Neural progenitor cell (in vitro differentiated cells): Measurements from ENCODE around the gene ZSWIM6.

Experiments used
- EZH2 ChIP-seq: fragments of 200-600 bp; sonication (generic); IDR thresholded peaks from 2 replicates; pipeline ENCODE4 v1.6.1; 2017; ENCODE audit warnings: antibody characterized with exemption, mild to moderate bottlenecking, moderate library complexity
- TF ChIP-seq, protein P1 (sequence below): fragments of 200-600 bp; sonication (generic); IDR thresholded peaks from 2 replicates; pipeline ENCODE4 v1.5.1; 2017; ENCODE audit warnings: antibody characterized with exemption, mild to moderate bottlenecking

DNA sequence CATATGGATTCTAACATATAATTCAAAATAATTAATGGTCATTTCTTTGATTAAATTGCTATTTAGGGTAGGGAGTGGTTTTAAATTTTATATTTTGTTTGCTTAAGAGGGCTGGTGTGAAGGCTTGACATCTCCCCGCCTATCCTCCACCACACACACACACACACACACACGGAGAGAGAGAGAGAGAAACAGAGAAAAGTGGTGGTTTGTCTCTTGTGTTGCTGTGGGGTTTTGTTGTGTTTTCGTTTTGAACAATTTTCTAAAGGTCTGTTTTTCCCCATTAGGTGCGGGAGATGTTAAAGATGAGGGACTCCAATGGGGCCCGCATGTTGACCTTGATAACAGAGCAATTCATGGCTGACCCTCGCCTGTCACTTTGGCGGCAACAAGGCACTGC is 161.9 kb downstream of the ZSWIM6 start:
- TF ChIP-seq, protein P1, sequence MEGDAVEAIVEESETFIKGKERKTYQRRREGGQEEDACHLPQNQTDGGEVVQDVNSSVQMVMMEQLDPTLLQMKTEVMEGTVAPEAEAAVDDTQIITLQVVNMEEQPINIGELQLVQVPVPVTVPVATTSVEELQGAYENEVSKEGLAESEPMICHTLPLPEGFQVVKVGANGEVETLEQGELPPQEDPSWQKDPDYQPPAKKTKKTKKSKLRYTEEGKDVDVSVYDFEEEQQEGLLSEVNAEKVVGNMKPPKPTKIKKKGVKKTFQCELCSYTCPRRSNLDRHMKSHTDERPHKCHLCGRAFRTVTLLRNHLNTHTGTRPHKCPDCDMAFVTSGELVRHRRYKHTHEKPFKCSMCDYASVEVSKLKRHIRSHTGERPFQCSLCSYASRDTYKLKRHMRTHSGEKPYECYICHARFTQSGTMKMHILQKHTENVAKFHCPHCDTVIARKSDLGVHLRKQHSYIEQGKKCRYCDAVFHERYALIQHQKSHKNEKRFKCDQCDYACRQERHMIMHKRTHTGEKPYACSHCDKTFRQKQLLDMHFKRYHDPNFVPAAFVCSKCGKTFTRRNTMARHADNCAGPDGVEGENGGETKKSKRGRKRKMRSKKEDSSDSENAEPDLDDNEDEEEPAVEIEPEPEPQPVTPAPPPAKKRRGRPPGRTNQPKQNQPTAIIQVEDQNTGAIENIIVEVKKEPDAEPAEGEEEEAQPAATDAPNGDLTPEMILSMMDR: no peak
- TF ChIP-seq EZH2: no peak
